Left ventricle myocardium superior (tissue), 1 donor: ENCODE measurements around the gene LAPTM5. TPM values are rescaled to one million over a fixed set of nuclear protein-coding genes. Genes with fewer than 3 reads are reported as not detected.
"Not testable (repeated sequence)": the region's sequence is repeated elsewhere in the genome, so short reads cannot be mapped to it uniquely, and the experiment has no call there.

Source experiments
- ATAC-seq: fragments of 200-7000 bp; cut with Tn5 transposase; one replicate; pipeline ENCODE4 v1.9.1; 2020; ENCODE audit warnings: mild to moderate bottlenecking, moderate library complexity
- DNase-seq: peaks from one replicate; pipeline ENCODE4 v3.0.0-alpha.2; 2020
- intact Hi-C: fragments of 100-400 bp; cut with micrococcal nuclease; formaldehyde crosslinking; loops from one replicate; pipeline ENCODE4 v1.11.0; 2022
- microRNA-seq: library from miRNA; unstranded; fragments of <30 nt; microRNA quantifications from one replicate; pipeline ENCODE4 v1.2.0, GENCODE V29; 2020; ENCODE audit warnings: borderline number of aligned reads
- total RNA-seq: library from RNA; stranded (reverse); fragmentation: NEBNext Ultra II Directional; extraction: Animal tissue kit (Norgen Biotek cat#: 25700); gene quantifications from one replicate; pipeline ENCODE4 v1.2.1, GENCODE V29; 2021
- donor health status: DM: no; HTN: yes; CAD: no; lungs with severe emphysema.

Gene LAPTM5
- total RNA-seq, 1 donor from 2014 or later = 23.9 TPM

GRCh38 chr1:30693366-30693765 is 64.2 kb downstream of the LAPTM5 start:
- ATAC-seq (no peak), DNase-seq (no peak)
- intact Hi-C loops = no loop called here

DNA sequence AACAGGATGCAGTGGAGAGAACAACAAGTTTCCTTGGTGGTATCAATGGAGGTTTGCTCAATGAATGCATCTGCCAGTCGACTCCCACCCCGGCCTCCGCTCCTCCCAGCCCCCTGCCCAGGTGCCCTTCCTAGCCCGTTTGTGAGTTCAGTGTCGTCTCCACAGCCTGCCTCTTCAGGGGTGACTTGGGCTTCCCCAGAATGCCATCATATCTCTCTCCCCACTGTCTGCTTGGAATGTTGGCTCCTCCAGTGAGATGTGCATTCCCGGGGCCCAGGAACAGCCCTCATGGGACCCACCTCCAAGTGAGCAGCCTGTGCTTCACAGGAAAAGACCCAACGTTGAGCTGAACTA is 64.6 kb downstream of the LAPTM5 start:
- no peak for ATAC-seq
- intact Hi-C loops = no loop called here

GRCh38 chr1:30692201-30692947 is 65.2 kb downstream of the LAPTM5 start:
- intact Hi-C loops = no loop called here
- no peak for ATAC-seq
- DNase-seq = no peak

More for the DNA sequence above, 64.6 kb downstream of the LAPTM5 start:
- no peak for DNase-seq

DNA sequence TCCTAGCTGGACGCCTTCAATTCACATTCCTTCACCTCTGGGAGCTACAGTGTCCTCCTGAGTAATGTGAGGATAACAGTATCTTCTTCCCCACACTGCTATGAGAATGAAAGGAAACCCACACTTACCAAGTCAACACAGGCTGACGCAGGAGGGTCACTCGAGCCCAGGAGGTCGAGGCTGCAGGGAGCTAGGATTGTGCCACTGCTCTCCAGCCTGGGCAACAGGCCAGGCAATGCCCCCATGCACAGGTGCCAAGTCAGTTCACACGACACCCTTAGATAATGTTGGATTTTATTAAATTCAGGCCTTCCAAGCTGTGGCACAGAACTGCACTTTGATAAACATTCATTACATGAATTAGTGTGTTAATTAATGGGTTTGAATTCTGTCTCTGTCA is 66.1 kb downstream of the LAPTM5 start:
- ATAC-seq (no peak), DNase-seq (no peak)
- intact Hi-C loops = no loop called here

DNA sequence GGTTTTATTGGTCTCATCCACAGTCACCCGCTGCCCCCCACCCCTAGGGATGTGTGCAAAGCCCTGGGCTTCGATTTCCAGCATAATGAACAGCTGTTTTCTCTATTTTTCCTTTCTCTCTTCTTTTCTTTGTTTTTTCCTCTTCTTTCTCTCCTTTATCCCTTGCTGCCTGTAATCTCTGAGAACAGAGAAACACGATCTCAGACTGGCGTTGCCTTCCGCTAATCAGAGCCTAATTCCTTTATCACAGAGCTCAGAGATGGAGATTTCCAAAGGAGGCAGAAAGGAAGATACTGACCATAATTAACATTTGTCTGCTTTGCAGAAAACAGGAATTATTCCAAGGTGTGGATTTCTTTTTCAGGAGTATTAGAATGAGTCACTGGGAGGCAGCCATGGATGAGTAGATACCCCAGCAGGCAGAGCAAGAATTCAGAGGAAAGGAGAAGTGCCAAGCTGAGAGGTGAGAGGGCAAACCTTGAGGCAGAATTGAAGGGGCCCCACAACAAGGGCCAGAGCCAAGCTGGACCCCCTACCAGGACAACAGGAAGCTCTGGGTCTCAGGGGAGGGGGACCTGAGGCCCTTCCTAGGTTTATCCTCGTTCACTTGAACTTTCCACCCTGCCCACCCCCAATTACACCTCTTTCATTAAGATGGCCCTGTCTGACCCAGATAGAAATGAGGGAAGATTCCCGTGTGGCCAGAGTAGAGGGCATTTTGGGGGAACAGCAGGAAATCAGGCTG is 67.5 kb downstream of the LAPTM5 start:
- DNase-seq (no peak), ATAC-seq (no peak)
- intact Hi-C loops = no loop called here

- DNase-seq (no peak), ATAC-seq (no peak)
- intact Hi-C loops = no loop called here
Measured at GRCh38 chr1:30688920-30689794, 68.4 kb downstream of the LAPTM5 start.

DNA sequence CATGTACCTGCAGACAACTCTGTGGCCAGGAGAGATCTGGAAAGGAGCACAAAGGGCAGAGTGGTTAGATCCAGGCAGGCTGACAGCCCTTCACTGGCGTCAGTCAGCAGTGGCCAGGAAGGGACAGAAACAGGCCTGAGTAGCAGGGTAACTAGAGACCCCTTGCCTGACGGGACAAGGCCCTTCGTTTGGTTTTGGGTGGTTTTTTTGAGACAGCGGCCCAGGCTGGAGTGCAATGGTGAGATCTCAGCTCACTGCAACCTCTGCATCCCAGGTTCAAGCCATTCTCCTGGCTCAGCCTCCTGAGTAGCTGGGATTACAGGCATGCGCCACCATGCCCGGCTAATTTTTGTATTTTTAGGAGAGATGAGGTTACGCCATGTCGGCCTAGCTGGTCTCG is 69.1 kb downstream of the LAPTM5 start:
- intact Hi-C loops, ATAC-seq, DNase-seq: not testable (repeated sequence)

- no peak for ATAC-seq
- DNase-seq = no peak
- intact Hi-C loops = no loop called here
Measured at GRCh38 chr1:30687886-30688285, 69.7 kb downstream of the LAPTM5 start.

DNA sequence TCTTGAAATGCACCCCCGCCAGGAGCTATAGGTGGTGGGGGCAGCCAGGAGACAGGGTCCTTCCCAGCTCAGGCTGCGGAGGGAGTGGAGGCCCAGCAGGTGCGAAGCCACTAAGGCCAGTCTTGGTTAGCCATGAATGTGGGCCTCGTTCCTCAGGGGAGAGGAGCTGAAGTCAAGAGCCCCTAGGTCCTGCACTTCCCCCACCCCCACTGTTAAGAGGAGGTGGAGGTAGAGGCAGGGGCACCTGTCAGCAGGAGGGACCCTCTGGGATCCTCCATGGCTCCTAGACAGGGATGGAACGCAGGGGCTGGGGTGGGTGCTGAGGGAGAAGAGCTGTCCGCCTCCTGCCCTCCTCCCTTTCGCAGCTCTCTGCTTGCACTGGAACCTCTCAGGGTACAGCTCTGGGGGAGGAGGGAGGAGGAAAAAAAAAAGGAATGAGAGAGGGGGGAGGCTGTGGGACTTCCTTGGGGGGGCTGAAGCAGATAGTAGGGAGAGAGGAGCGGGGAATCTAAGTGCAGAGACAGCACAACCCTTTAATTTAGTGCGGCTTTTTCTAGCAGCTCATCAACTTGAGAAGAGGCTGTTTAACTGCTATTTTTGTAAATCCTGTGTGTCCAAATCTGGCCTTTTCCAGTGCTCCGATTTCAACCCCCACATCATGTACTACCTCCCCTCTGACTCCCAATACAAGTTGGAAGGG is 71.2 kb downstream of the LAPTM5 start:
- intact Hi-C loops = no loop called here
- no peak for ATAC-seq
- DNase-seq = no peak

DNA sequence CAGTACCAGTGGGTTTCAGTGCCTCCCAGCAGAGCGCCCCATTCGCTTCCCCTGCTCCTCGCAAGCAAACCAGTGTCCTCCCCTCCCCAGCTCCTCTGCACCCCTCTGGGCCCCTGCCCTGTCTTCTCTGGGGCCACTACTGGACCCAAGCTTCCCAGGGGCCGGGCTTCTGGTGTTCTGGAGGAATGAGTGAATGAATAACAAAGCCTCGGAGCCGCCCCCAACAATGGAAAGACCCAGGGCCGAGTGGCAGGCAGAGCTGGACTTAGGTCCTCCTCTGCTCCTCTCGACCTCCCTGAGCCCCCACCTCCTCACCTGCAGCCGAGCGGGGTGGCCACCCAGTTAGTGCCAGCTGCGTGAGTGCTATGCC is 71.8 kb downstream of the LAPTM5 start:
- intact Hi-C loops = no loop called here
- ATAC-seq (no peak), DNase-seq (no peak)

DNA sequence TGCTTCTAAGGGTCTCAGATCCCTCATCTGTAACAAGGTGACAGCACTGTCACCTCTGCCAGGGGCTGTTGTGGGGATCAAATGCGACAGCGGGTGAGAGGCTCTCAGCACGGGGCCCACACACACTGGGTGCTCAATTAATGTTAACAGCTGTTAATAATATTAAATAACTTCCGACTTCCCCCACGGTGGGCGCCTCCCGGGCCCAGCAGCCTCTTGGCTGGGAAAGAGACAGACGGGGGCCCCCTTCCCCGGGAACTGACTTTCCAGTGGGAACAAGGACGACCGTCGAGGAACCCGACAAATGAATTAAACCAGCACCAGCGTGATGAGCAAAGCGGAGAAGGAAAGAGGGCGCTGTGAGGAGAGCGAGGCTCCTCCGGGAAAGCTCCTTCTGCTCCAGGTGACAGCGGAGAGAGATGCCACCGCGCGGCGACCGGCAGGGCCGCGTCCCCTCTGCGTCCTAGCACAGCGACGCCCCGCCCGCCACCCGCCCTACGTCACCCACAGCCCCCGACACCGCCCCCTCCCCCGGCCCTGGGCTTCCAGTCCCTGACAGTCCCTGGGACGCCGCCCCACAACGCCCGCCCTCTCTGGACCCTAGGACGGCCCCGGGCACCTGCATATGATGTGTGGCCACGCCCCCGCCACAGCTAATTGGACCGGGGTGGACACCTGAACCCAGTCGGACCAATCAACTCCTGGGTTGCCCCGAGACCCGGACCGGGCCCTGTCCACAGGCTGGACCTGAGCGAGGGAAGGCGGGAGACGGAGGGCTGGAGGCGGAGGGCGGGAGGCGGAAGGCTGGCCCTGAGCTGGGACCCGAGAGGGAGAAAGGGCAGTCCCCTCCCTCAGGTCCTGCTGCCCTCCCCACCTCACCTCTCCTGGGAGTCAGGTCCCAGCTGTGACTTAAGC is 72.4 kb downstream of the LAPTM5 start:
- peak; percentile 63 for DNase-seq
- intact Hi-C loops = no loop called here
- ATAC-seq = peak; percentile 83

DNA sequence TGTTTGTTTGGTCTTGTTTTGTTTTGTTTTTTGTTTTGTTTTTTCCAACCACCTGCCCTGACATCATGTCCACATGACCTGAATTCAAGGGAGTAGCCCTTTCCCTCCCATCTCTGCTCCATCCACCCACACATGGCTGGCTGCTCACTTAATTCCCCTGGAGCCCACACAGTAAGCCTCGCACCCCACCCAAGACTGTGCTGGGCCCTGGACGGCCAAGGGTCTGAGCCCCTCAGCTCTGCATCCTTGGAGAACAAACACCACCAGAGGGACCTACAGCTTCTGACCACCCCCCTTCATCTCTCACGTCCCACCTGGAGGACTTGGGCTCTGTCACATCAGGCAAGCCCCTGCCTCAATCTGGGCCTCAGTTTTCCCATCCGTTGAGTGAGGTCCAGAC is 73.3 kb downstream of the LAPTM5 start:
- ATAC-seq (no peak), DNase-seq (no peak)
- intact Hi-C loops = no loop called here

DNA sequence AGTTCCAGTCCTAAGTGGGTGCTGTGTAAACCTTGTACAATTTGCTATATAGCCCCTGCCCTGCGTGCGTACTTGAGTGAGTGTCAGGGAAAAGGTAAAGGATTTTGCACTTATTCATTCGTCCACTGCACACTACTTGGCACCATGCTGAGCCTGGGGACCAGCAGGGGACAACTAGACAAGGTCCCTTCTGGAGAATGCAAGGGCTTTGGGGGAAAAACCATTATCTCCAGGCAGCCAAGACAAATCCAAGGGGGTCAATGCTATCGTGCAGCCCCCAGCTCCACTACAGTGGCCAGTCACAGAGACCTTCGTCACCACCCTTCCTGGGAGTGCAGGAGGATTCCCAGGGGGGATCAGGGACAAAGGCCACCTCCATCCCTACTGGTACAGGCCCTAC is 73.9 kb downstream of the LAPTM5 start:
- no peak for DNase-seq
- no peak for ATAC-seq
- intact Hi-C loops = no loop called here

Small RNA genes within 50 kb of the gene (microRNA-seq; reads per million reads assigned to microRNA genes)
- gene MIR4420 = not detected

Other genes with a start within 250 kb of the LAPTM5 start
- not detected for gene MATN1, start 34.2 kb downstream of the LAPTM5 start, total RNA-seq
- gene SDC3, start 151.0 kb upstream of the LAPTM5 start, total RNA-seq = 19.6 TPM